ENCODE data around the gene ANO4.

The ANO4 gene

GRCh38 chr12:101050631-101051030, 256.1 kb downstream of the ANO4 start:
- TF ChIP-seq, protein P1, sequence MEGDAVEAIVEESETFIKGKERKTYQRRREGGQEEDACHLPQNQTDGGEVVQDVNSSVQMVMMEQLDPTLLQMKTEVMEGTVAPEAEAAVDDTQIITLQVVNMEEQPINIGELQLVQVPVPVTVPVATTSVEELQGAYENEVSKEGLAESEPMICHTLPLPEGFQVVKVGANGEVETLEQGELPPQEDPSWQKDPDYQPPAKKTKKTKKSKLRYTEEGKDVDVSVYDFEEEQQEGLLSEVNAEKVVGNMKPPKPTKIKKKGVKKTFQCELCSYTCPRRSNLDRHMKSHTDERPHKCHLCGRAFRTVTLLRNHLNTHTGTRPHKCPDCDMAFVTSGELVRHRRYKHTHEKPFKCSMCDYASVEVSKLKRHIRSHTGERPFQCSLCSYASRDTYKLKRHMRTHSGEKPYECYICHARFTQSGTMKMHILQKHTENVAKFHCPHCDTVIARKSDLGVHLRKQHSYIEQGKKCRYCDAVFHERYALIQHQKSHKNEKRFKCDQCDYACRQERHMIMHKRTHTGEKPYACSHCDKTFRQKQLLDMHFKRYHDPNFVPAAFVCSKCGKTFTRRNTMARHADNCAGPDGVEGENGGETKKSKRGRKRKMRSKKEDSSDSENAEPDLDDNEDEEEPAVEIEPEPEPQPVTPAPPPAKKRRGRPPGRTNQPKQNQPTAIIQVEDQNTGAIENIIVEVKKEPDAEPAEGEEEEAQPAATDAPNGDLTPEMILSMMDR (conservative IDR thresholded peaks at IDR 0.05; ENCODE audit: low read length) = no peak
- no peak for TF ChIP-seq EZH2phosphoT487 (IDR thresholded peaks at IDR 0.05; ENCODE audit: borderline replicate concordance)

GRCh38 chr12:101051151-101051550, 256.6 kb downstream of the ANO4 start:
- Histone ChIP-seq H4K20me1 (ENCODE audit: insufficient read depth, low read length, poor library complexity, severe bottlenecking) (no peaks in the 10 kb centered on the region), H3K4me1 (ENCODE audit: insufficient read depth, low read length, poor library complexity, severe bottlenecking) (no peaks in the 10 kb centered on the region), H2AFZ (ENCODE audit: low read length) (no peak overlapping the region), H3K9me2 (replicated peaks; ENCODE audit: low read depth, low read length) (no peaks in the 10 kb centered on the region), H3K79me2 (ENCODE audit: insufficient read depth, low read length) (no peaks in the 10 kb centered on the region), H3F3A (ENCODE audit: low read depth) (no peaks in the 10 kb centered on the region), H3K36me3 (ENCODE audit: insufficient read depth, low read length) (no peaks in the 10 kb centered on the region), H3K4me2 (ENCODE audit: low read depth, low read length, poor library complexity, severe bottlenecking) (no peak overlapping the region), H3K4me3 (ENCODE audit: low read length, poor library complexity, severe bottlenecking) (no peak overlapping the region), H3K9me3 (ENCODE audit: insufficient read depth, low read depth, low read length) (no peaks in the 10 kb centered on the region), H3K27me3 (ENCODE audit: insufficient read depth, low read length, poor library complexity, severe bottlenecking) (no peaks in the 10 kb centered on the region), H3K9ac (ENCODE audit: low read depth, low read length, poor library complexity, severe bottlenecking) (no peak overlapping the region)
- no peak for TF ChIP-seq EZH2phosphoT487 (IDR thresholded peaks at IDR 0.05; ENCODE audit: borderline replicate concordance)
- TF ChIP-seq, protein P1 (conservative IDR thresholded peaks at IDR 0.05; ENCODE audit: low read length) = no peak

More at GRCh38 chr12:101050631-101051030, 256.1 kb downstream of the ANO4 start:
- Histone ChIP-seq H3K9me2 (replicated peaks; ENCODE audit: low read depth, low read length) (no peaks in the 10 kb centered on the region), H3K9me3 (ENCODE audit: insufficient read depth, low read depth, low read length) (no peaks in the 10 kb centered on the region), H3F3A (ENCODE audit: low read depth) (no peaks in the 10 kb centered on the region), H3K9ac (ENCODE audit: low read depth, low read length, poor library complexity, severe bottlenecking) (no peak overlapping the region), H3K4me2 (ENCODE audit: low read depth, low read length, poor library complexity, severe bottlenecking) (no peak overlapping the region), H3K4me1 (ENCODE audit: insufficient read depth, low read length, poor library complexity, severe bottlenecking) (no peaks in the 10 kb centered on the region), H3K27me3 (ENCODE audit: insufficient read depth, low read length, poor library complexity, severe bottlenecking) (no peaks in the 10 kb centered on the region), H3K4me3 (ENCODE audit: low read length, poor library complexity, severe bottlenecking) (no peak overlapping the region), H3K79me2 (ENCODE audit: insufficient read depth, low read length) (no peaks in the 10 kb centered on the region), H3K36me3 (ENCODE audit: insufficient read depth, low read length) (no peaks in the 10 kb centered on the region), H2AFZ (ENCODE audit: low read length) (no peak overlapping the region), H4K20me1 (ENCODE audit: insufficient read depth, low read length, poor library complexity, severe bottlenecking) (no peaks in the 10 kb centered on the region)

GRCh38 chr12:101051901-101052550, 257.4 kb downstream of the ANO4 start:
- Histone ChIP-seq H3F3A (ENCODE audit: low read depth) (no peaks in the 10 kb centered on the region), H3K4me1 (ENCODE audit: insufficient read depth, low read length, poor library complexity, severe bottlenecking) (no peaks in the 10 kb centered on the region), H3K27me3 (ENCODE audit: insufficient read depth, low read length, poor library complexity, severe bottlenecking) (no peaks in the 10 kb centered on the region), H3K36me3 (ENCODE audit: insufficient read depth, low read length) (no peaks in the 10 kb centered on the region), H3K4me2 (ENCODE audit: low read depth, low read length, poor library complexity, severe bottlenecking) (no peak overlapping the region), H3K9me3 (ENCODE audit: insufficient read depth, low read depth, low read length) (no peaks in the 10 kb centered on the region), H2AFZ (ENCODE audit: low read length) (no peak overlapping the region), H3K9ac (ENCODE audit: low read depth, low read length, poor library complexity, severe bottlenecking) (no peak overlapping the region), H3K4me3 (ENCODE audit: low read length, poor library complexity, severe bottlenecking) (no peak overlapping the region), H4K20me1 (ENCODE audit: insufficient read depth, low read length, poor library complexity, severe bottlenecking) (no peaks in the 10 kb centered on the region), H3K9me2 (replicated peaks; ENCODE audit: low read depth, low read length) (no peaks in the 10 kb centered on the region), H3K79me2 (ENCODE audit: insufficient read depth, low read length) (no peaks in the 10 kb centered on the region)
- TF ChIP-seq EZH2phosphoT487 (IDR thresholded peaks at IDR 0.05; ENCODE audit: borderline replicate concordance) = no peak

DNA sequence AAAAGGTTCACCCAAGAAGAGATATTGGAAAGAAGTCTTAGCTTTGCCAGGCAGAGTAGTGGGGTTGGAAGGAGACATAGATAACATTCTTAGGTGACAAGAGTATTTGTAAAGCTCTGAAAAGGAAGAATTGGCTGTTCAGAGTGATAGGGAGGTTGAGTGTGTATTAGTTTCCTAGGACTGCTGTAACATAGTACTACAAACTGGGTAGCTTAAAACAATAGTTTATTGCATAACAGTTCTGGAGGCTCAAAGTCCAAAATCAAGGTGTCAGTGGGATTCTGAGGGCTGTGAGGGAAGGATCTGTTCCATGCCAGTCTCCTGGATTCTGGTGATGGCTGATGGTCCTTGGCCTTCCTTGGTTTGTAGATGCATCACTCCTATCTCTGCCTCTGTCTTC, 258.6 kb downstream of the ANO4 start:
- no peaks in the 10 kb centered on the region for H3K9me3 ChIP-seq (ENCODE audit: insufficient read depth, low read depth, low read length)
- no peak overlapping the region for H2AFZ ChIP-seq (ENCODE audit: low read length)
- H3K27me3 ChIP-seq (ENCODE audit: insufficient read depth, low read length, poor library complexity, severe bottlenecking) = no peaks in the 10 kb centered on the region
- H3F3A ChIP-seq (ENCODE audit: low read depth) = no peaks in the 10 kb centered on the region
- no peaks in the 10 kb centered on the region for H3K4me1 ChIP-seq (ENCODE audit: insufficient read depth, low read length, poor library complexity, severe bottlenecking)
- TF ChIP-seq, protein P1 (conservative IDR thresholded peaks at IDR 0.05; ENCODE audit: low read length) = no peak
- TF ChIP-seq EZH2phosphoT487 (IDR thresholded peaks at IDR 0.05; ENCODE audit: borderline replicate concordance) = no peak
- no peaks in the 10 kb centered on the region for H4K20me1 ChIP-seq (ENCODE audit: insufficient read depth, low read length, poor library complexity, severe bottlenecking)
- H3K9me2 ChIP-seq (replicated peaks; ENCODE audit: low read depth, low read length) = no peaks in the 10 kb centered on the region
- no peak overlapping the region for H3K4me2 ChIP-seq (ENCODE audit: low read depth, low read length, poor library complexity, severe bottlenecking)
- H3K4me3 ChIP-seq (ENCODE audit: low read length, poor library complexity, severe bottlenecking) = no peak overlapping the region
- no peaks in the 10 kb centered on the region for H3K36me3 ChIP-seq (ENCODE audit: insufficient read depth, low read length)
- no peaks in the 10 kb centered on the region for H3K79me2 ChIP-seq (ENCODE audit: insufficient read depth, low read length)
- H3K9ac ChIP-seq (ENCODE audit: low read depth, low read length, poor library complexity, severe bottlenecking) = no peak overlapping the region
